CD4-positive, alpha-beta T cell treated with Interleukin-15 for 1 hour (primary cell): Measurements from ENCODE around the gene WDR81.
"Not testable (repeated sequence)": the region's sequence is repeated elsewhere in the genome, so short reads cannot be mapped to it uniquely, and the experiment has no call there.

ENCODE experiments used
- DNase-seq: peaks from one replicate; pipeline ENCODE4 v3.0.0-alpha.2; 2020

Gene WDR81

GRCh38 chr17:1732241-1732832 lies 7.8 kb downstream of the WDR81 start:
- no peak for DNase-seq

DNA sequence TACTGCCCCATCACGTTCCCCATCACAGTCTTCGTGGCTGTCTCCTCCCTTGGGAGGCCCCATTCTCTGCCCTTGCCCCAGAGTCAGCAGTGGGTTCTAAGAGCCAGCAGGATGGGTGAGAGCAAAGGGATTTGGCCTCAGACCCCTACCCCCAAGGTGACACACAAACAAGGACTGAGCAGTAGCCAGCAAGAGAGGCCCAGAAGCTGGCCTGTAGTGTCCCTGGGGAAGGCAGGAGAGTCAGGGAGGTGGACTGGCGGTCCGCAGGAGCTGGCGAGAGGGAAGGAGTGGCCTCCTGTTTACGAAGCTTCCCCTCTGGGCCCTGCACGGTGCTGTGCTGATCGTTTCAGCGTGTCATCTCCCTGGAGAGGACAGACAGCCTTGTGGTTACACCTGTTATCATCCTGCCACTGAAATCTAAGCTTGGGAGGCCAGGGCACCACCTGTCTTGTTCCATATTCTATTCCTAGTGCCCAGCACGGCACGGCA lies 8.4 kb downstream of the WDR81 start:
- DNase-seq: no peak

DNA sequence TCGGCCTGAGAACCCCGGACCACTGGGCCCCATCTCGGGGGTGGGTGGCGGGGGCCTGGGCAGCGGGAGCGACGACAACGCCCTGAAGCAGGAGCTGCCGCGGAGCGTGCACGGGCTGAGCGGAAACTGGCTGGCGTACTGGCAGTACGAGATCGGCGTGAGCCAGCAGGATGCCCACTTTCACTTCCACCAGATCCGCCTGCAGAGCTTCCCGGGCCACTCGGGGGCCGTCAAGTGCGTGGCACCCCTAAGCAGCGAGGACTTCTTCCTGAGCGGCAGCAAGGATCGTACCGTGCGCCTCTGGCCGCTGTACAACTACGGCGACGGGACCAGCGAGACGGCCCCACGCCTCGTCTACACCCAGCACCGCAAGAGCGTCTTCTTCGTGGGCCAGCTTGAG lies 9.3 kb downstream of the WDR81 start:
- DNase-seq: no peak

- DNase-seq: no peak
Observed at GRCh38 chr17:1735418-1735817, 10.9 kb downstream of the WDR81 start.

DNA sequence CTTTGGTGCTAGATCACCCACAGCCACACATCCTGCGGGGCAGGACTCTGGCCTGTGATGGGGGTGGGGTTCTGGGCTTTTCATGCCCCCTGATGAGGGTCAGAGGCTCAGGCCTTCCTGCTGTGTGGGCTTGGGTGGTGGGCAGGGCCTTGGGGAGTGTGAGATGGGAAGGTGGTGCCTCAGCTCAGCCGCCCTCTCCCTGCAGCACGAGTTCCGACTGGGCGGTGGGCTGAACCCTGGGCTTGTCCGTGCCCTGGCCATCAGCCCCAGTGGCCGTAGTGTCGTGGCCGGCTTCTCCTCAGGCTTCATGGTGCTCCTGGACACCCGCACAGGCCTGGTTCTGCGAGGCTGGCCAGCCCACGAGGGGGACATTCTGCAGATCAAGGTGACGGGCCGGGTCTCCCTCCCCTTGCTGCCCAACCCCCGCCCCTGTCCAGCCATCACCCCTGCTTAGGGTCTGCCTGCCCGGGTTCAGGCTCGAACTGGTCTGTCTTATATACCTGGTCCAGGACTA lies 11.4 kb downstream of the WDR81 start:
- no peak for DNase-seq

- DNase-seq: peak; percentile 37
Observed at GRCh38 chr17:1736348-1737281, 12.1 kb downstream of the WDR81 start.

DNA sequence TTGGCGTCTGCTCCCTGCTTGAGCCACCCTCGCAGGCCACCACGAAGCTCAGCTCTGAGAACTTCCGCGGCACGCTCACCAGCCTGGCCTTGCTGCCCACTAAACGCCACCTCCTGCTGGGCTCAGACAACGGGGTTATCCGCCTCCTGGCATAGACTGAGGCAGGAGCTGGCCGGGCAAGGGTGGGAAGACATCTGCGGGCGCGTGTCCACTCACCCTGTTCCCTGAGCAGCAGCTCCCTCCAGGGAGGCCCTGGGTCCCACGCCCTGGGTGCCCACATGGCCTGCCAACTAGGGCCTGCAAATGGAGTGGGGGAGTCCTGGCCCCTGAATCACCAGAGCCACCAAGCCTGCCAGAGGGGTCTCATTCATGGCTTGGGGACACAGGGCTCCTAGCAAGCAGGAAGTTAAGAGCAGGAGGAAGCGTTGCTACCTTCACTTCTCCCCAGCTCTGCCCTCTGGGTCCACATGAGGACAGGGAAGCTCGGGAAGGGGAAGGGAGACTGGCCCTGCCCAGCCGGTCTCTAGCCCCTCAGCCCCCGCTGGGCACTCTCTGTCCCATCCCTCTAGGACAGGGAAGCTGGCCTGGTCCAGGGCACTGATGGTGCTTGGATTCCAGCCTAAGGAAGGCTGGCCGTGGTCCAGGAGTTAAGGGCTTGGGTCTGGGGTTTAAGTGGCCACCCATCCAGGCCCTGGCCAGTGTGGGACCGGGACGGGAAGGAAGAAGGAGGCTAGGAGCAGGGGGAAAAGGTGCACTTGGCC lies 13.2 kb downstream of the WDR81 start:
- no peak for DNase-seq

GRCh38 chr17:1741899-1742298 lies 17.4 kb downstream of the WDR81 start:
- not testable (repeated sequence) for DNase-seq

GRCh38 chr17:1742371-1743087 lies 18.0 kb downstream of the WDR81 start, which contains the start of gene SERPINF2:
Gene SERPINF2, plus strand, starts transcription at chr17:1742871. Its CDS starts 2,125 bp downstream, at chr17:1744996.
- DNase-seq: no peak

DNA sequence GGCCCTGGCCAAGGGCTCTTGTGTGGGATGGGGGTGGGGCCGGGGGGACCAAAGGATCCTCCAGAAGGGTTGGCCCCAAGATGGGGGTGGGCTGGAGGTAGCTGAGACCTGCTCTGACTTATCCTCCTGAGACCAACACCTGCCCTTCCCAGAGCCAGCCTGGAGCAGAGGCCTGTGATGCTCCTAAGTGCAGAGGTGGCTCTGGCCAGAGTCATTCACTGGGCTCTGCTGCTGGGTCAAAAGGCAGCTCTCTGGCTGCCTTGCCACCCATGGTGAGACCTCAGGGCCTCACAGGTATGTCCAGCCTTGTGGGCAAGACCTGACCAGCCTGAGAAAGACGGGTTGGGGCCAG lies 18.6 kb downstream of the WDR81 start:
- DNase-seq: no peak

DNA sequence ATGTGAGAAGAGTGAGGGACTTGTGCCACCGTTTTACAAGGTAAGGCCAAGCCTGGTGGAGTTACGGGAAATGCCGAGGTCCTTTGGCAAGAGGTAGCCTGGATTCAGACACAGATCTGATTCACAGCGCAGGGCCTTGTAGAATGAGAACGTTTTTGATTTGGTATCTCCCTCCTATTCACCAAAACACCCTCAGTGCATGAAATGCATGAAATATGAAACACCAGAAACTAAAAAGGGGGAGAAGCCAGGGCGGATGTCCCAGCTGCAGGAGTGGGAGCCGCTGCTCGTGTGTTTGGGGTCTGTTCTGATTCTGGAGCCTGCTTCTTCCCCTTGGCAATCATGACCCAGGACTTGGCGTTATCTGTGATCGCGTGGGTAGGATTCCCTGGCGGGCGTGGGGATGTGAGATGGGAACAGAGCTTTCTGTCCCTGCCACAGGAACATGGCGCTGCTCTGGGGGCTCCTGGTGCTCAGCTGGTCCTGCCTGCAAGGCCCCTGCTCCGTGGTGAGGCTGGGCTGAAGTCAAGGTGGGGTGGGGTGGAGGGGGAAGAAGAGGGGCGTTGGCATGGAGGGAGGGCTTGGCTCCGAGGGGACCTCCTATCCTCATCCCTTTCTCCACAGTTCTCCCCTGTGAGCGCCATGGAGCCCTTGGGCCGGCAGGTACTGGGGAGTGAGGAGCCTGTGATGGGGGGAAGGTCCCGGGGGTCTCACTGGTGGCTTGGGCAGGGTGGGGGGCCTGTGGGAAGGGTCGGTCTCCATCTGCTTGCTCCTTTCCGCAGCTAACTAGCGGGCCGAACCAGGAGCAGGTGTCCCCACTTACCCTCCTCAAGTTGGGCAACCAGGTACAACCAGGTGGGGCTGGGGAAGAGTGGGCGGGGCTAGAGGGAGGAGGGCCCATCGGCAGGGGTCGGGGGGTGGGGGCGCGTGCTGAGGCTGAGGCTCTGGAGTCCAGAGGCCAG lies 20.3 kb downstream of the WDR81 start:
- DNase-seq: no peak

- no peak for DNase-seq
Observed at GRCh38 chr17:1745513-1746020, 21.1 kb downstream of the WDR81 start.

- DNase-seq: no peak
Observed at GRCh38 chr17:1746975-1747543, 22.6 kb downstream of the WDR81 start.

GRCh38 chr17:1750628-1751027 lies 26.1 kb downstream of the WDR81 start:
- DNase-seq: no peak

DNA sequence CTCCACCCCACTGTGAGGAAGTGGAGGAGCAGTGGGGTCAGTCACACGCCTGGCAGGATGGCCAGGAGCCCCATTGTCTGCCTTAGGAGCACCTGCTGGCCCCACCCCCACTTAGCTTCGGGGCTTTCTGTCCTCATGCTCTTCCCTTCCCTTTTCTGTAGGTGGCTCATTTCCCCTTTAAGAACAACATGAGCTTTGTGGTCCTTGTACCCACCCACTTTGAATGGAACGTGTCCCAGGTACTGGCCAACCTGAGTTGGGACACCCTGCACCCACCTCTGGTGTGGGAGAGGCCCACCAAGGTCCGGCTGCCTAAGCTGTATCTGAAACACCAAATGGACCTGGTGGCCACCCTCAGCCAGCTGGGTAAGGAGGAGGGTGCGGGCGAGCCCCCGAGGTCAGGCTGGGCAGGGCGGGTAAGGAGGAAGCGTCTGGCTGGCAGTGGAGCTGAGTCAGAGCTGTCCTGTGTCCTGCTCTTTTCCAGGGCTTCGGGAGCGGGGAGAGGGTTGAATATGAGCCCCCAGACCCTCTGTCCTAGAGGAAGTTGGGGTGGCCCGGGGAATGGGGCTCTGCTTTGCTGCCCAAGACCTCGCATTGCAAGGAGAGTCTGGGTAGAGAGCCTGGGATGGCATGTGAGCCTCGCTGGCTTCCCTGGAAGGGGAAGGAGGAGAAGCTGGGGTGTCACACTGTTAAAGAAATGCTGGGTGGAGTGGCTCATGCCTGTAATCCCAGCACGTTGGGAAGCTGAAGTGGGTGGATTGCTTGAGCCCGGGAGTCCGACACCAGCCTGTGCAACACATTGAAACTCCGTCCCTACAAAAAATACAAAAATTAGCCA lies 28.1 kb downstream of the WDR81 start:
- no peak for DNase-seq

DNA sequence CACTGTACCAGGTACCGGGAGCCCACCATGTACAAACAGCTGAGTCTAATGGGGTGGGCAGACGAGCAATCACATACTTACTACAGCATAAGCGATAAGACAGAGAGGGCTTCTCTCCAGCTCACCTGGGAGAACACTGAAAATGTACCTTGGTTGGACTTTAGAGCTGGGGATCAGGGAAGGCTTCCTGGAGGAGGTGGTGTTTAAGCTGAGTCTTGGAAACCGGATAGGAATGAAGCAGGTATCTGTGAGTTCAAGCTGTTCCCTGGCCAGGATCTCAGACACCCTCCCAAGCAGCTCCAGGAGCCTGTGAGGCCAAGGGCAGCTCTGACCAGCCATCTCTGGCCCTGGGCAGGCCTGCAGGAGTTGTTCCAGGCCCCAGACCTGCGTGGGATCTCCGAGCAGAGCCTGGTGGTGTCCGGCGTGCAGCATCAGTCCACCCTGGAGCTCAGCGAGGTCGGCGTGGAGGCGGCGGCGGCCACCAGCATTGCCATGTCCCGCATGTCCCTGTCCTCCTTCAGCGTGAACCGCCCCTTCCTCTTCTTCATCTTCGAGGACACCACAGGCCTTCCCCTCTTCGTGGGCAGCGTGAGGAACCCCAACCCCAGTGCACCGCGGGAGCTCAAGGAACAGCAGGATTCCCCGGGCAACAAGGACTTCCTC lies 29.4 kb downstream of the WDR81 start:
- no peak for DNase-seq

- no peak for DNase-seq
Observed at GRCh38 chr17:1754430-1755112, 30.1 kb downstream of the WDR81 start.

- DNase-seq: no peak
Observed at GRCh38 chr17:1755252-1755826, 30.8 kb downstream of the WDR81 start.
